DMS153 treated with DMSO at 0.1 percent for 48 hours (cell line): ENCODE measurements around the gene GRM3.

ENCODE experiments used
- DNase-seq: peaks from one replicate; lab custom pipeline; 2025; ENCODE audit not compliant: unreplicated experiment; lab: John Stamatoyannopoulos, UW

Gene GRM3

GRCh38 chr7:86884152-86884551 is 240.4 kb downstream of the GRM3 start:
- no peak for DNase-seq

GRCh38 chr7:86889501-86889900 is 245.8 kb downstream of the GRM3 start:
- DNase-seq = no peak

- no peak for DNase-seq
Observed at GRCh38 chr7:86898171-86898570, 254.5 kb downstream of the GRM3 start.

GRCh38 chr7:86900886-86901285 is 257.2 kb downstream of the GRM3 start:
- no peak for DNase-seq

- peak; percentile 49 for DNase-seq
Observed at GRCh38 chr7:86904949-86905834, 261.5 kb downstream of the GRM3 start.

- no peak for DNase-seq
Observed at GRCh38 chr7:86908948-86909347, 265.2 kb downstream of the GRM3 start.

- DNase-seq = peak; percentile 24
Observed at GRCh38 chr7:86911659-86912058, 267.9 kb downstream of the GRM3 start.

GRCh38 chr7:86913709-86914108 is 270.0 kb downstream of the GRM3 start:
- no peak for DNase-seq
